DND-41 (cell line): Measurements from ENCODE around the gene SUN1.

Experiments
- CTCF ChIP-seq: IDR thresholded peaks from 2 replicates; pipeline ENCODE4 v1.5.1; 2012; ENCODE audit warnings: borderline replicate concordance, low read length, moderate library complexity, mild to moderate bottlenecking; ENCODE audit not compliant: poor library complexity, severe bottlenecking; ENCODE audit errors: extremely low read depth
- EZH2 ChIP-seq: IDR thresholded peaks from 3 replicates; pipeline ENCODE4 v1.6.1; 2012; ENCODE audit warnings: borderline replicate concordance, low read depth, mild to moderate bottlenecking, moderate library complexity, low read length, inconsistent platforms; ENCODE audit not compliant: severe bottlenecking

GRCh38 chr7:894164-894867, 62.0 kb downstream of the SUN1 start:
- TF ChIP-seq CTCF: no peak
- no peak for TF ChIP-seq EZH2
